A549 (cell line): ENCODE results near the gene PDE12. TPM values are rescaled to one million over a fixed set of nuclear protein-coding genes. Genes with fewer than 3 reads are reported as not detected.

ENCODE experiments used
- ATAC-seq, 2 experiments: fragments of 200-7000 bp in 1 of 2; fragments of >200 bp in 1 of 2; cut with Nextera tagmentation in 1 of 2; cut with Tn5 transposase in 1 of 2; 3 replicates each; pipeline versions ENCODE4 v1.8.0 to v1.9.1; 2018 to 2020; ENCODE audit warnings: mild to moderate bottlenecking in 1 of 2, moderate library complexity in 1 of 2
- CTCF ChIA-PET: fragments of 300-600 bp; sonication (Branson Sonifier 250); formaldehyde crosslinking; extraction: SDS; loops from one replicate; lab custom pipeline; 2021; ENCODE audit warnings: antibody characterized with exemption, inconsistent platforms; lab: Yijun Ruan, JAX
- POLR2A ChIA-PET: fragments of 350-600 bp; formaldehyde crosslinking; extraction: SDS; loops from one replicate; lab custom pipeline; 2021; ENCODE audit warnings: antibody characterized with exemption, inconsistent platforms; lab: Yijun Ruan, JAX
- DNase-seq, 2 experiments: peaks; one replicate each; pipeline versions ENCODE4 v3.0.0 to v3.0.0-alpha.2; 2011 to 2016; ENCODE audit warnings: low read depth in 1 of 2, low spot score in 1 of 2
- FAIRE-seq: peaks from 2 replicates; lab custom pipeline; 2011; peaks lifted over from hg19 to GRCh38; lab: Jason Lieb, UNC
- H3K27ac ChIP-seq, 2 experiments: fragments of >200 bp; sonication (Bioruptor Twin); formaldehyde crosslinking; 3 replicates each; pipeline ENCODE4 v1.5.1; 2016 to 2017
- H3K4me1 ChIP-seq: fragments of >200 bp; sonication (Bioruptor Twin); formaldehyde crosslinking; 3 replicates; pipeline ENCODE4 v1.6.1; 2016
- H3K4me2 ChIP-seq: fragments of >200 bp; sonication (Bioruptor Twin); formaldehyde crosslinking; 3 replicates; pipeline ENCODE4 v1.6.1; 2016
- H3K4me3 ChIP-seq: fragments of >200 bp; sonication (Bioruptor Twin); formaldehyde crosslinking; 3 replicates; pipeline ENCODE4 v1.5.1; 2016
- H3K9me3 ChIP-seq: fragments of >200 bp; sonication (Bioruptor Twin); formaldehyde crosslinking; 3 replicates; pipeline ENCODE4 v1.6.1; 2016
- ATOH8 ChIP-seq: fragments of 250-450 bp; sonication (Bioruptor Pico); IDR thresholded peaks from 2 replicates; pipeline ENCODE4 v1.5.0; 2020; ENCODE audit warnings: low read depth, mild to moderate bottlenecking, moderate library complexity
- CBX2 ChIP-seq: fragments of 200-600 bp; sonication (generic); IDR thresholded peaks from 2 replicates; pipeline ENCODE4 v1.6.1; 2016; ENCODE audit warnings: low read depth, mild to moderate bottlenecking, borderline replicate concordance
- EP300 ChIP-seq, 2 experiments: fragments of >200 bp; sonication (Bioruptor Twin); formaldehyde crosslinking; IDR thresholded peaks; 2 replicates in 1 of 2; 3 replicates in 1 of 2; pipeline ENCODE4 v1.6.1; 2016 to 2017
- ESRRA ChIP-seq: fragments of 150-350 bp; IDR thresholded peaks from 2 replicates; pipeline ENCODE4 v1.6.1; 2014; ENCODE audit warnings: mild to moderate bottlenecking, low read length, borderline replicate concordance
- FOSB ChIP-seq: fragments of 250-450 bp; sonication (Bioruptor Pico); IDR thresholded peaks from 2 replicates; pipeline ENCODE4 v1.5.0; 2020; ENCODE audit warnings: mild to moderate bottlenecking, moderate library complexity
- FOSL2 ChIP-seq, 2 experiments: fragments of 450-650 bp in 1 of 2; fragments of >200 bp in 1 of 2; sonication (Bioruptor Twin) in 1 of 2; formaldehyde crosslinking; IDR thresholded peaks; 2 replicates each; pipeline versions ENCODE4 v1.5.0 to v1.6.1; 2016 to 2020; ENCODE audit warnings: mild to moderate bottlenecking in 1 of 2, moderate library complexity in 1 of 2
- HDAC2 ChIP-seq: fragments of 200-600 bp; sonication (generic); IDR thresholded peaks from 2 replicates; pipeline ENCODE4 v1.6.1; 2016
- HEYL ChIP-seq: fragments of 250-450 bp; sonication (Bioruptor Pico); IDR thresholded peaks from 2 replicates; pipeline ENCODE4 v1.8.0; 2021; ENCODE audit warnings: mild to moderate bottlenecking, moderate library complexity
- HOXA7 ChIP-seq: fragments of 250-450 bp; sonication (Bioruptor Pico); IDR thresholded peaks from 2 replicates; pipeline ENCODE4 v1.5.0; 2020; ENCODE audit warnings: mild to moderate bottlenecking, moderate library complexity
- JUNB ChIP-seq: fragments of >200 bp; sonication (Bioruptor Twin); formaldehyde crosslinking; IDR thresholded peaks from 2 replicates; pipeline ENCODE4 v1.6.1; 2016
- KDM5A ChIP-seq: fragments of 200-600 bp; sonication (generic); IDR thresholded peaks from 2 replicates; pipeline ENCODE4 v1.6.1; 2016; ENCODE audit warnings: antibody characterized with exemption, mild to moderate bottlenecking
- MAFK ChIP-seq: fragments of 450-650 bp; IDR thresholded peaks from 2 replicates; pipeline ENCODE4 v1.6.1; 2014; ENCODE audit not compliant: partially characterized antibody
- MAZ ChIP-seq: fragments of 150-350 bp; IDR thresholded peaks from 2 replicates; pipeline ENCODE4 v1.6.1; 2014; ENCODE audit warnings: antibody characterized with exemption, low read depth, low read length, borderline replicate concordance
- NFE2L2 ChIP-seq: fragments of 150-350 bp; conservative IDR thresholded peaks from 2 replicates; pipeline ENCODE4 v1.6.1; 2014; ENCODE audit warnings: low read length
- PHF8 ChIP-seq: fragments of 200-600 bp; sonication (generic); IDR thresholded peaks from 2 replicates; pipeline ENCODE4 v1.6.1; 2016; ENCODE audit warnings: low read depth, mild to moderate bottlenecking, antibody characterized with exemption, moderate library complexity, borderline replicate concordance
- RAD21 ChIP-seq, 2 experiments: fragments of >200 bp in 1 of 2; sonication (Bioruptor Twin) in 1 of 2; formaldehyde crosslinking in 1 of 2; IDR thresholded peaks in 1 of 2; conservative IDR thresholded peaks in 1 of 2; 2 replicates in 1 of 2; 3 replicates in 1 of 2; pipeline ENCODE4 v1.6.1; 2012 to 2018; ENCODE audit warnings: inconsistent platforms in 1 of 2
- RARB ChIP-seq: fragments of 250-450 bp; sonication (Bioruptor Pico); IDR thresholded peaks from 2 replicates; pipeline ENCODE4 v1.8.0; 2021; ENCODE audit warnings: mild to moderate bottlenecking, moderate library complexity
- SMC3 ChIP-seq: fragments of >200 bp; sonication (Bioruptor Twin); formaldehyde crosslinking; IDR thresholded peaks from 3 replicates; pipeline ENCODE4 v1.6.1; 2018; ENCODE audit warnings: inconsistent platforms
- TFCP2L1 ChIP-seq: fragments of 250-450 bp; sonication (Bioruptor Pico); IDR thresholded peaks from 2 replicates; pipeline ENCODE4 v1.5.0; 2021; ENCODE audit warnings: mild to moderate bottlenecking
- WGBS: methylation state at CpG from one replicate; pipeline ENCODE4 v1.1.6; 2017; ENCODE audit errors: missing lambda C conversion rate; 5-methylcytosine and 5-hydroxymethylcytosine counted together
- polyA plus RNA-seq, 4 experiments: library from polyadenylated mRNA; depleted of rRNA in 3 of 4; stranded (reverse); fragments of >200 nt; fragmentation: RNase III in 1 of 4; extraction: RNeasy Plus Mini Kit Qiagen cat#74134 plus additional on column Dnase treatment in 1 of 4; gene quantifications; 2 replicates in 3 of 4; 3 replicates in 1 of 4; pipeline ENCODE4 v1.2.3, GENCODE V29; 2011 to 2017
- TF ChIP-seq, protein P1 (sequence below): IDR thresholded peaks from 2 replicates; pipeline ENCODE4 v1.6.1; 2012
- TF ChIP-seq, protein P2 (sequence below): fragments of >200 bp; sonication (Bioruptor Twin); formaldehyde crosslinking; IDR thresholded peaks from 3 replicates; pipeline ENCODE4 v1.5.1; 2016
- TF ChIP-seq, protein P3 (sequence below): IDR thresholded peaks from 2 replicates; pipeline ENCODE4 v1.6.1; 2012

PDE12 gene
- polyA plus RNA-seq, 2 of the 4 experiments (the other 2 are of a cell fraction), result 12.7 to 14.4 TPM

DNA sequence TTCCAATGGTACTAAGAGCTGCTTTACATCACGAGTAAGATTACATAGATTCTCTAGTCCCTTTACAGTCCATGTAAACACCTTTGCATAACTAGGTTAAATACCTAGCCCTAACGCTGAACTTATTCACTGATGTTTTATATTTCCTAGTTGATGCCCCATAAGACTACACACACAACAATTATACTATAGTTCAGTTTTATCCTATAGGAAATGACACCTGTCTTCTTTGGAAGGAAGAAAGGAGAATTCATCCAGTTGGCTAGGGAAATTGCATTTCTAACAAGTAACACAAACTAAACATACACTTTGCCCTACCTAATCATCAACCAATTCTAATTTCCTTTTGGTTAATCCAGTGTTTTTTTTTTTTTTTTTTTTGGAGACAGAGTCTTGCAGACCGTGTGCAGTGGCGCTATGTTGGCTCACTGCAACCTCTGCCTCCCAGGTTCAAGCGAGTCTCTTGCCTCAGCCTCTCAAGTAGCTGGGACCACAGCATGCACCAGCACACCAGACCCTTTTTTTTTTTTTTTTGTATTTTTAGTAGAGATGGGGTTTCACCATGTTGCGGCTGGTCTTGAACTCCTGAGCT is 13.9 kb downstream of the PDE12 start:
- ChIA-PET POLR2A (interaction anchor here (0.6 to 0.7 kb wide), 4 partner anchors 10 to 376 kb away, joined by 3 to 8 read pairs (median 4); partner anchors contain the start of gene PDE12), CTCF (interaction anchor here (0.7 to 1.4 kb wide), 2 partner anchors 10 to 172 kb away, joined by 3 to 4 read pairs; no protein-coding TSS in a partner anchor)
- no peaks in the 10 kb centered on the region for H3K4me1 ChIP-seq
- DNase-seq (no peak), ATAC-seq (no peak), FAIRE-seq (no peak)
- no peak overlapping the region for H3K4me2 ChIP-seq
- no peaks in the 10 kb centered on the region for H3K9me3 ChIP-seq
- no peak overlapping the region for H3K27ac ChIP-seq
- WGBS, result 77% methylated on average over 6 of the region's 6 CpGs
- no peak overlapping the region for H3K4me3 ChIP-seq
- no peak for TF ChIP-seq NFE2L2
- peak; percentile 52; the same call in 1 of the 2 replicates for TF ChIP-seq HOXA7 (CRISPR knock-in tag)
- TF ChIP-seq JUNB, result no peak

DNA sequence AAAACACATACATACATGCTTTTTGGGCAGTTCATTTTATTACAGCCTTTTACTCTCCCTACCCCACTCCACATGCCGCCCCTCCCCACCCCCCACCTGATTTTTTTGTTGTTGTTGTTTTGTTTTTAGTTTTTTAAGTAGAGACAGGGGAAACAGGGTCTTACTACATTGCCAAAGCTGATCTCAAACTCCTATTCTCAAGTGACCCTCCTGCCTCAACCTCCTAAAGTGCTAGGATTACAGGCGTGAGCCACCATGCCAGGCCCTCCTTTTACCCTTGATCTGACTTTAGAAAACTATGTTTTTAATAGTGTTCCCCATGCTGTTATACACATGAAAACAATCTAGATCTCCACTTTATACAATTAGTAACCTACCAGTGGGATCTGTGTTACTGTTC is 14.8 kb downstream of the PDE12 start:
- DNase-seq, result no peak
- no peak for FAIRE-seq
- CTCF ChIA-PET, result interaction anchor here (1.4 kb wide), 1 partner anchor 173 kb away, joined by 4 read pairs; no protein-coding TSS in a partner anchor
- no peak for TF ChIP-seq ESRRA
- TF ChIP-seq, all 56 proteins: peak for 0
- Histone ChIP-seq H3K4me3 (no peak overlapping the region), H3K9me3 (no peaks in the 10 kb centered on the region), H3K4me1 (no peaks in the 10 kb centered on the region), H3K4me2 (no peak overlapping the region), H3K27ac (no peak overlapping the region)
- WGBS, result 97% methylated on average over 2 of the region's 2 CpGs
- POLR2A ChIA-PET, result no interaction called here
- ATAC-seq, result no peak

GRCh38 chr3:57572096-57572495 is 16.0 kb downstream of the PDE12 start:
- ATAC-seq (no peak), DNase-seq (no peak), FAIRE-seq (no peak)
- no peak overlapping the region for H3K4me2 ChIP-seq
- CTCF ChIA-PET, result interaction anchor here (1.2 to 1.3 kb wide), 2 partner anchors 20 to 402 kb away, joined by 3 read pairs; no protein-coding TSS in a partner anchor
- no peaks in the 10 kb centered on the region for H3K9me3 ChIP-seq
- TF ChIP-seq RARB (CRISPR knock-in tag), result no peak
- no peak for TF ChIP-seq SMC3
- TF ChIP-seq TFCP2L1 (CRISPR knock-in tag), result no peak
- TF ChIP-seq, protein P1, sequence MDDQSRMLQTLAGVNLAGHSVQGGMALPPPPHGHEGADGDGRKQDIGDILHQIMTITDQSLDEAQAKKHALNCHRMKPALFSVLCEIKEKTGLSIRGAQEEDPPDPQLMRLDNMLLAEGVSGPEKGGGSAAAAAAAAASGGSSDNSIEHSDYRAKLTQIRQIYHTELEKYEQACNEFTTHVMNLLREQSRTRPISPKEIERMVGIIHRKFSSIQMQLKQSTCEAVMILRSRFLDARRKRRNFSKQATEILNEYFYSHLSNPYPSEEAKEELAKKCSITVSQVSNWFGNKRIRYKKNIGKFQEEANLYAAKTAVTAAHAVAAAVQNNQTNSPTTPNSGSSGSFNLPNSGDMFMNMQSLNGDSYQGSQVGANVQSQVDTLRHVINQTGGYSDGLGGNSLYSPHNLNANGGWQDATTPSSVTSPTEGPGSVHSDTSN, result no peak
- TF ChIP-seq ATOH8 (CRISPR knock-in tag), result no peak
- TF ChIP-seq CBX2, result no peak
- no peak for TF ChIP-seq ESRRA
- TF ChIP-seq EP300 (IDR thresholded peaks at IDR 0.05), result no peak
- TF ChIP-seq NFE2L2, result no peak
- no peak for TF ChIP-seq MAZ
- no peak for TF ChIP-seq RAD21 (conservative IDR thresholded peaks at IDR 0.05 in 1 of 2, IDR thresholded peaks at IDR 0.05 in 1 of 2)
- no peak for TF ChIP-seq FOSL2 (IDR thresholded peaks at IDR 0.05)
- TF ChIP-seq FOSL2 (CRISPR knock-in tag; IDR thresholded peaks at IDR 0.05), result no peak
- TF ChIP-seq HEYL, result no peak
- no peak for TF ChIP-seq KDM5A
- H3K4me1 ChIP-seq, result no peaks in the 10 kb centered on the region
- no peak overlapping the region for H3K4me3 ChIP-seq
- POLR2A ChIA-PET, result no interaction called here
- 74% methylated on average over 3 of the region's 3 CpGs for WGBS
- H3K27ac ChIP-seq, result no peak overlapping the region

GRCh38 chr3:57575966-57576626 is 20.0 kb downstream of the PDE12 start:
- no peak for ATAC-seq
- H3K27ac ChIP-seq, result no peak overlapping the region
- ChIA-PET POLR2A (no interaction called here), CTCF (no interaction called here)
- H3K4me3 ChIP-seq, result no peak overlapping the region
- WGBS, result 88% methylated on average over 3 of the region's 3 CpGs
- H3K9me3 ChIP-seq, result no peaks in the 10 kb centered on the region
- H3K4me2 ChIP-seq, result no peak overlapping the region
- DNase-seq, result no peak
- FAIRE-seq, result no peak
- no peaks in the 10 kb centered on the region for H3K4me1 ChIP-seq
- TF ChIP-seq FOSB (CRISPR knock-in tag) (no peak), PHF8 (no peak), MAFK (no peak), HDAC2 (no peak), CBX2 (no peak)
- TF ChIP-seq, protein P2, sequence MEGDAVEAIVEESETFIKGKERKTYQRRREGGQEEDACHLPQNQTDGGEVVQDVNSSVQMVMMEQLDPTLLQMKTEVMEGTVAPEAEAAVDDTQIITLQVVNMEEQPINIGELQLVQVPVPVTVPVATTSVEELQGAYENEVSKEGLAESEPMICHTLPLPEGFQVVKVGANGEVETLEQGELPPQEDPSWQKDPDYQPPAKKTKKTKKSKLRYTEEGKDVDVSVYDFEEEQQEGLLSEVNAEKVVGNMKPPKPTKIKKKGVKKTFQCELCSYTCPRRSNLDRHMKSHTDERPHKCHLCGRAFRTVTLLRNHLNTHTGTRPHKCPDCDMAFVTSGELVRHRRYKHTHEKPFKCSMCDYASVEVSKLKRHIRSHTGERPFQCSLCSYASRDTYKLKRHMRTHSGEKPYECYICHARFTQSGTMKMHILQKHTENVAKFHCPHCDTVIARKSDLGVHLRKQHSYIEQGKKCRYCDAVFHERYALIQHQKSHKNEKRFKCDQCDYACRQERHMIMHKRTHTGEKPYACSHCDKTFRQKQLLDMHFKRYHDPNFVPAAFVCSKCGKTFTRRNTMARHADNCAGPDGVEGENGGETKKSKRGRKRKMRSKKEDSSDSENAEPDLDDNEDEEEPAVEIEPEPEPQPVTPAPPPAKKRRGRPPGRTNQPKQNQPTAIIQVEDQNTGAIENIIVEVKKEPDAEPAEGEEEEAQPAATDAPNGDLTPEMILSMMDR, result no peak
- TF ChIP-seq, protein P3, sequence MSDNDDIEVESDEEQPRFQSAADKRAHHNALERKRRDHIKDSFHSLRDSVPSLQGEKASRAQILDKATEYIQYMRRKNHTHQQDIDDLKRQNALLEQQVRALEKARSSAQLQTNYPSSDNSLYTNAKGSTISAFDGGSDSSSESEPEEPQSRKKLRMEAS, result no peak
